MM.1S (cell line): ENCODE results near the gene UBE2F.
"Not testable (repeated sequence)": the region's sequence is repeated elsewhere in the genome, so short reads cannot be mapped to it uniquely, and the experiment has no call there.

Experiments
- DNase-seq: peaks from one replicate; pipeline ENCODE4 v3.0.0-alpha.2; 2015
- H2AFZ ChIP-seq: fragments of 300-600 bp; sonication (generic); 2 replicates; pipeline ENCODE4 v1.6.0; 2016; ENCODE audit warnings: antibody characterized with exemption, low read length
- H3F3A ChIP-seq: fragments of 300-600 bp; sonication (generic); 2 replicates; pipeline ENCODE4 v1.6.1; 2016; ENCODE audit warnings: mild to moderate bottlenecking, antibody characterized with exemption, low read length, moderate library complexity, mixed read lengths; ENCODE audit not compliant: insufficient read depth
- H3K27ac ChIP-seq: fragments of 300-600 bp; sonication (generic); 2 replicates; pipeline ENCODE4 v1.5.1; 2016; ENCODE audit warnings: mild to moderate bottlenecking, low read length
- H3K27me3 ChIP-seq: fragments of 300-600 bp; sonication (generic); replicated peaks from 2 replicates; pipeline ENCODE4 v1.6.0; 2016; ENCODE audit warnings: low read length; ENCODE audit not compliant: insufficient read depth
- H3K36me3 ChIP-seq: fragments of 300-600 bp; sonication (generic); replicated peaks from 2 replicates; pipeline ENCODE4 v1.6.1; 2016; ENCODE audit warnings: mild to moderate bottlenecking, low read length, mixed read lengths; ENCODE audit not compliant: insufficient read depth
- H3K4me1 ChIP-seq: fragments of 300-600 bp; sonication (generic); 2 replicates; pipeline ENCODE4 v1.6.1; 2016; ENCODE audit warnings: low read length, mixed read lengths
- H3K4me2 ChIP-seq: fragments of 300-600 bp; sonication (generic); 2 replicates; pipeline ENCODE4 v1.6.0; 2016; ENCODE audit warnings: low read depth, low read length
- H3K4me3 ChIP-seq: fragments of 300-600 bp; sonication (generic); 2 replicates; pipeline ENCODE4 v1.5.1; 2016; ENCODE audit warnings: low read length, mixed read lengths
- H3K79me2 ChIP-seq: fragments of 300-600 bp; sonication (generic); 2 replicates; pipeline ENCODE4 v1.6.1; 2016; ENCODE audit warnings: mixed run types, low read length, mixed read lengths
- H3K9ac ChIP-seq: fragments of 300-600 bp; sonication (generic); 2 replicates; pipeline ENCODE4 v1.6.1; 2016; ENCODE audit warnings: low read length, mixed read lengths
- H3K9me2 ChIP-seq: fragments of 300-600 bp; sonication (generic); replicated peaks from 2 replicates; pipeline ENCODE4 v1.6.1; 2016; ENCODE audit warnings: mild to moderate bottlenecking, low read length, mixed read lengths; ENCODE audit not compliant: insufficient read depth
- H3K9me3 ChIP-seq: fragments of 300-600 bp; sonication (generic); replicated peaks from 2 replicates; pipeline ENCODE4 v1.6.1; 2016; ENCODE audit warnings: mild to moderate bottlenecking, low read length, mixed read lengths; ENCODE audit not compliant: insufficient read depth
- H4K20me1 ChIP-seq: fragments of 300-600 bp; sonication (generic); 2 replicates; pipeline ENCODE4 v1.6.1; 2016; ENCODE audit warnings: mild to moderate bottlenecking, low read length, moderate library complexity, mixed read lengths; ENCODE audit not compliant: insufficient read depth
- EZH2 ChIP-seq: fragments of 300-600 bp; sonication (generic); optimal IDR thresholded peaks from 2 replicates; pipeline ENCODE3; 2017; ENCODE audit warnings: low read depth, mild to moderate bottlenecking, antibody characterized with exemption, low read length, mixed read lengths
- EZH2phosphoT487 ChIP-seq: fragments of 300-600 bp; sonication (generic); IDR thresholded peaks from 2 replicates; pipeline ENCODE4 v1.6.1; 2018; ENCODE audit warnings: antibody characterized with exemption, low read length
- TF ChIP-seq, protein P1 (sequence below): fragments of 300-600 bp; sonication (generic); IDR thresholded peaks from 2 replicates; pipeline ENCODE4 v1.5.1; 2016; ENCODE audit warnings: antibody characterized with exemption, low read length, mixed read lengths

UBE2F gene

DNA sequence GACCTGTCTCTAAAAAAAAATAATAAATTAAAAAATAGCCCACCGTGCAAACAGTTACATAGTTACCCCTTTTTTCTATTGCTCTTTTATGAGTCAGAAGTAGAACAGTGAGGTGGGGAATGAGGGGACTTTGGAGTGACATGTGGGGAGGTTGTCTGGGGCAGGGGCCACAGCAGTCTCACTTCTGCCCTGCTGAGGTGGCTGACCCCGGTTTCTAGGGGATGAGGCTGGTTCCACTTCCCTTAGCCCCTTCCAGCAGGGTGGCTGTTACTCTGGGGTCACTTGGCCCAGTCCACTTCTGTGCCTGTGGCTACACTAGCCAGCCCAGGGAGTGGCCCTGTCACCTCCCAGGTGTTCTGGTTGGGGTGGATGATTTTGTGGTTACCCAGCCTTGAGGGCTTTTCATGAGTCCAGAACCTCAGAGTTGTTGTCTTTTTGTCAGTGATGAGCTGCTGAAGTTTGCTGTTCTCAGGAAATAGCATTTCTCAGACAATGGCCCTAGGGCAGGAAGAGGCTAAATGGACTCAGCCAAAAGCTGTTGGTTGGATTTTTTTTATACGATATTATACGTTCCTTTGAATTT lies 66.0 kb downstream of the UBE2F start:
- Histone ChIP-seq H3K27ac (peak overlapping the region; percentile 14; the same call in 1 of the 2 replicates), H2AFZ (no peak overlapping the region), H3K4me1 (peaks cover 10% of the 10 kb centered on the region; the same call in 1 of the 2 replicates), H4K20me1 (no peaks in the 10 kb centered on the region), H3K27me3 (no peaks in the 10 kb centered on the region), H3K9ac (no peak overlapping the region), H3K79me2 (no peaks in the 10 kb centered on the region), H3K4me3 (no peak overlapping the region), H3K4me2 (no peak overlapping the region), H3K9me2 (no peaks in the 10 kb centered on the region), H3K9me3 (no peaks in the 10 kb centered on the region), H3K36me3 (no peaks in the 10 kb centered on the region), H3F3A (peaks cover 4% of the 10 kb centered on the region; the same call in 1 of the 2 replicates)
- DNase-seq: peak; percentile 59
- TF ChIP-seq, protein P1, sequence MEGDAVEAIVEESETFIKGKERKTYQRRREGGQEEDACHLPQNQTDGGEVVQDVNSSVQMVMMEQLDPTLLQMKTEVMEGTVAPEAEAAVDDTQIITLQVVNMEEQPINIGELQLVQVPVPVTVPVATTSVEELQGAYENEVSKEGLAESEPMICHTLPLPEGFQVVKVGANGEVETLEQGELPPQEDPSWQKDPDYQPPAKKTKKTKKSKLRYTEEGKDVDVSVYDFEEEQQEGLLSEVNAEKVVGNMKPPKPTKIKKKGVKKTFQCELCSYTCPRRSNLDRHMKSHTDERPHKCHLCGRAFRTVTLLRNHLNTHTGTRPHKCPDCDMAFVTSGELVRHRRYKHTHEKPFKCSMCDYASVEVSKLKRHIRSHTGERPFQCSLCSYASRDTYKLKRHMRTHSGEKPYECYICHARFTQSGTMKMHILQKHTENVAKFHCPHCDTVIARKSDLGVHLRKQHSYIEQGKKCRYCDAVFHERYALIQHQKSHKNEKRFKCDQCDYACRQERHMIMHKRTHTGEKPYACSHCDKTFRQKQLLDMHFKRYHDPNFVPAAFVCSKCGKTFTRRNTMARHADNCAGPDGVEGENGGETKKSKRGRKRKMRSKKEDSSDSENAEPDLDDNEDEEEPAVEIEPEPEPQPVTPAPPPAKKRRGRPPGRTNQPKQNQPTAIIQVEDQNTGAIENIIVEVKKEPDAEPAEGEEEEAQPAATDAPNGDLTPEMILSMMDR: no peak
- TF ChIP-seq EZH2phosphoT487 (no peak), EZH2 (no peak)

DNA sequence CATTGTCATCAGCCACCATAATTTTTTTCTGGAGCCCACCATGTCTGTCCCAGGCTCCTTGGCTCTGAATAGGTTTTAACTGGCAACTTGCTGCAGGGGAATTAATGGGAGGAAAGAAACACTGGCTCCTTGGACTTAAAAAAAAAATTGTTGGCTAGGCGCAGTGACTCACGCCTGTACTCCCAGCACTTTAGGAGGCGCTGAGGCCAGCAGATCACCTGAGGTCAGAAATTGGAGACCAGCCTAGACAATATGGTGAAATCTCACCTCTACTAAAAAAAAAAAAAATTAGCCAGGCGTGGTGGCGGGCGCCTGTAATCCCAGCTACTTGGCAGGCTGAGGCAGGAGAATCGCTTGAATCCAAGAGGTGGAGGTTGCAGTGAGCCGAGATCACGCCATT lies 67.2 kb downstream of the UBE2F start:
- H3K4me2 ChIP-seq, H4K20me1 ChIP-seq, H3K9ac ChIP-seq, H3F3A ChIP-seq, H3K9me3 ChIP-seq, DNase-seq, H3K9me2 ChIP-seq, H3K27ac ChIP-seq, H3K79me2 ChIP-seq, H2AFZ ChIP-seq, H3K4me1 ChIP-seq, H3K27me3 ChIP-seq, H3K4me3 ChIP-seq, H3K36me3 ChIP-seq: not testable (repeated sequence)

DNA sequence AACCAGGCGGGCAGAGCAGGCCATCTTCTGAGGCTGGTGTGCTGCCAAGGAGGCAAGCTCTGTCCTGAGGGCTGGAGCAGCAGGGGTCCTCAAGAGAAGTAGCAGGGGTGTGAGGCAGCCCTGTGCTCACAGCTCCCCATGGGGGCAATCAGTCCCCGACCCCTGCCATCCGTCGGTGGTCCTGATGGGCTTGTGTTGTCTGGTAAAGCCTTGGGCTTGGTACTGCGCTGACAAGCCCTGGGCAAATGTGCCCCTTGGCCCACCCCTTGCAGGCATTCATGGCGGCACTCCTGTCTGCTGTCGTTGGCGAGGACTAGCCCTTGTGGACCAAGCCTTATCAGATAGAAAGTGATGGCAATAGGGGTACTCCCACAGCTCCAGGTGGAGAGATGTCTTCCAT lies 71.4 kb downstream of the UBE2F start:
- no peaks in the 10 kb centered on the region for H4K20me1 ChIP-seq
- no peaks in the 10 kb centered on the region for H3K79me2 ChIP-seq
- no peak overlapping the region for H3K27ac ChIP-seq
- H3K9me2 ChIP-seq: no peaks in the 10 kb centered on the region
- no peak overlapping the region for H3K4me3 ChIP-seq
- H2AFZ ChIP-seq: no peak overlapping the region
- no peak for DNase-seq
- H3K9ac ChIP-seq: no peak overlapping the region
- no peak overlapping the region for H3K4me2 ChIP-seq
- TF ChIP-seq EZH2 (no peak), EZH2phosphoT487 (no peak)
- TF ChIP-seq, protein P1: no peak
- no peaks in the 10 kb centered on the region for H3K27me3 ChIP-seq
- H3K36me3 ChIP-seq: no peaks in the 10 kb centered on the region
- no peaks in the 10 kb centered on the region for H3K9me3 ChIP-seq
- H3F3A ChIP-seq: peaks cover 2% of the 10 kb centered on the region; the same call in 1 of the 2 replicates
- H3K4me1 ChIP-seq: peaks cover 4% of the 10 kb centered on the region; the same call in 1 of the 2 replicates

DNA sequence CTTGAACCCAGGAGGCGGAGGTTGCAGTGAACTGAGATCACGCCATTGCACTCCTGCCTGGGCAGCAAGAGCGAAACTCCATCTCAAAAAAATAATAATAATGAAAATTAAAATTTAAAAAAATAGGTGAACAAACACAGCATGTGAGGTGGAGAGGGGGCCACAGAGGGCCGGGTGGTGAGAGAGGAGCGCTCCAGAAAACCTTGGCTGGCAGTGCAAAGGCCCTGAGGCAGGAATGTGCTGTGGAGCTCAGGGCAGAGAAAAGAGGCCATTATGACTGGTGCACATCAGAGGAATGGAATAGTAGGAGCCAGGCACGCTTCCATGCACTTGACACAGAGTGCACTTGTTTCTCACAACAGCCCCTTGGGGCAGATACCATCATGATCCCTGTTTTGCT lies 72.3 kb downstream of the UBE2F start:
- TF ChIP-seq, protein P1: no peak
- no peak for TF ChIP-seq EZH2
- TF ChIP-seq EZH2phosphoT487: no peak
- Histone ChIP-seq H3K9ac (no peak overlapping the region), H3K9me3 (no peaks in the 10 kb centered on the region), H3K27me3 (no peaks in the 10 kb centered on the region), H3K36me3 (no peaks in the 10 kb centered on the region), H3K9me2 (no peaks in the 10 kb centered on the region), H3K4me1 (no peaks in the 10 kb centered on the region), H2AFZ (no peak overlapping the region), H3K4me3 (no peak overlapping the region), H3K4me2 (no peak overlapping the region), H3K79me2 (no peaks in the 10 kb centered on the region), H3K27ac (no peak overlapping the region), H4K20me1 (no peaks in the 10 kb centered on the region), H3F3A (no peaks in the 10 kb centered on the region)
- DNase-seq: no peak
